ENCODE data around the gene MDM2. TPM values are rescaled to one million over a fixed set of nuclear protein-coding genes. Genes with fewer than 3 reads are reported as not detected.

MDM2 gene
- 49.0 TPM for polyA plus RNA-seq (2013, experiment 1 of 4)
- polyA plus RNA-seq (2013, experiment 2 of 4) = 50.0 TPM
- 25.7 TPM for polyA plus RNA-seq (2013, experiment 3 of 4)
- 32.6 TPM for polyA plus RNA-seq (2013, experiment 4 of 4)

DNA sequence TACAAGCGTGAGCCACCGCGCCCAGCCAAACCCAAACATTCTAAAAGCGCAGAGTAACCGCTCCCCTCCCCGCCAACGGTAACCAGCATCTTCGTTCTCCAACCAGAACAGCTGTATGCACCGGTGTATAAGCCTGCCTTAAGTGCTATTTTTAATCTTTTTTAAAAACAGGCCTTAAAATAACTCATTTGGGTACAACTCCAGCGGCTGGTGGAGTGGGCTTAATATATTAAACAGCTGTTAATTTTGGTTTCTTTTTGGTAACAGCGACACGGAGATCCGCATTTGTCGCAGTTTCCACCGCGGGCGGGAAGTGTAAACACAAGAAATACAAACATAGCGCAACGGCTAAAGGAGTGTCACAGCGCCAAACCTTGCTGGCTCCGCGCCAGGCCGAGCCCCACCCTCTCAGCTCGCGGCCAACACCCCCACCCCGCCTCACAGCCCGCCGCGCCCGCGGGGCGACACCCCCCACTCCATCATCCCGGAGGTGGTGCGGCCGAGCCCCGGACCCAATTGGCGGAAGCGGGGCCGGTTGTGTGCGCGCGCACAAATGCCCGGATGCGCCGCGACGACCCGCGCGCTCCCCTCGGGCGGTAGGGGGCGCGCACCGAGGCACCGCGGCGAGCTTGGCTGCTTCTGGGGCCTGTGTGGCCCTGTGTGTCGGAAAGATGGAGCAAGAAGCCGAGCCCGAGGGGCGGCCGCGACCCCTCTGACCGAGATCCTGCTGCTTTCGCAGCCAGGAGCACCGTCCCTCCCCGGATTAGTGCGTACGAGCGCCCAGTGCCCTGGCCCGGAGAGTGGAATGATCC, at the start of gene MDM2:
Gene MDM2 (plus strand): TSS at position 602 of the 812 bp plus-strand sequence. CDS start 301 bp downstream, outside the sequence.
- Histone ChIP-seq H3K27me3 (ENCODE audit: control insufficient read depth, insufficient read depth, low read length, poor library complexity, severe bottlenecking) (no peaks in the 10 kb centered on the region), H3K4me3 (ENCODE audit: insufficient read depth, low read depth, low read length) (peak within 1 kb of the TSS; percentile 86), H3K4me1 (ENCODE audit: control insufficient read depth, insufficient read depth, low read length) (no peaks in the 10 kb centered on the region), H3K36me3 (ENCODE audit: control insufficient read depth, insufficient read depth, low read length) (peaks cover 13% of the 10 kb centered on the region), H3K27ac (ENCODE audit: insufficient read depth, low read depth, low read length, poor library complexity, severe bottlenecking) (peak within 1 kb of the TSS; percentile 93), H3K9me3 (ENCODE audit: control insufficient read depth, low read length) (no peaks in the 10 kb centered on the region)
- WGBS, 2 experiments = 1% methylated on average over 71 to 72 of the region's 72 CpGs

DNA sequence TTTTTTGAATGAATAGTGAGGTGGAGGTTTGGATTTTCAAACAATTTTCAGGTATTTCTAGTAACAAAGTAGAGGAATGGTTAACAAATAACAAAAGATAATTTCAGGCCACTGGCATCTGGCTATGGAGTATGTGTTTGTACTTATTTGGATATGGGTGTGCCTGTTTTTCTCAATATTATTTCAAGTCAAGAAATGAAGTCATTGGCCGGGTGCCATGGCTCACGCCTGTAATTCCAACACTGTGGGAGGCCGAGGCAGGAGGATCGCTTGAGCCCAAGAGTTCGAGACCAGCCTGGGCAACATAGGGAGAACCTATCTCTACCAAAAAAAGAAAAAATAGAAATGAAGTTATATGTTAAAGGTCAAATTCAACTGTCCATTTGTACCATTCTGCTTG, 48.1 kb upstream of the MDM2 start:
- 87 to 98% methylated on average over 5 of the region's 5 CpGs for WGBS, 2 experiments
- H3K27ac ChIP-seq (ENCODE audit: insufficient read depth, low read depth, low read length, poor library complexity, severe bottlenecking) = no peak overlapping the region
- peaks cover 3% of the 10 kb centered on the region for H3K36me3 ChIP-seq (ENCODE audit: control insufficient read depth, insufficient read depth, low read length)
- no peak overlapping the region for H3K4me3 ChIP-seq (ENCODE audit: insufficient read depth, low read depth, low read length)
- no peaks in the 10 kb centered on the region for H3K4me1 ChIP-seq (ENCODE audit: control insufficient read depth, insufficient read depth, low read length)
- H3K9me3 ChIP-seq (ENCODE audit: control insufficient read depth, low read length) = no peaks in the 10 kb centered on the region
- H3K27me3 ChIP-seq (ENCODE audit: control insufficient read depth, insufficient read depth, low read length, poor library complexity, severe bottlenecking) = no peaks in the 10 kb centered on the region

DNA sequence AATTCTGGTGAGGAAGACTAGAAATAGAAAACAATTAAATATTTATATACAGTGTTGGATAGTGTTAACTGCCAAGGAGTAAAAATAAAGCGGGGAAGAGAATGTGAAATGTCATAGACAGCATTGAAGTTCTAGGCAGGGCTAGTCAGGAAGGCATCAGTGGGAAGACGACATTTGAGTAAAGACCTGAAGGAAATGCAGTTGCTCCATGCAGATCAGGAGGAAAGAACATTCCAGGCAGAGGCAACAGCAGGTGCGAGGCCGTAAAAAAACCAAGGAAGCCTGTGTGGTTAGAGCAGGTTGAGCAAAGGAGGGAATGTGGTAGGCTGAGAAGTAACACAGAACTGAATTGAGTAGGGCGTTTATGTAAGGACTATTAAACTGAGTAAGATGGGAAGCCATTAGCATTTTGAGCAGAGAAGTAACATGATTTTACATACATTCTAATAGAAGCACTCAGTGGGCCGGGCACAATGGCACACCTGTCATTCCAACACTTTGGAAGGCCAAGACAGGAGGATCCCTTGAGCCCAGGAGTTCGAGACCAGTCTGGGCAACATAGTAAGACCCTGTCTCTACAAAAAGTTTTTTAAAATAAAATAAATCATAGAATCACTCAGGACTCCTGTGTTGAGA, 47.1 kb upstream of the MDM2 start:
- Histone ChIP-seq H3K9me3 (ENCODE audit: control insufficient read depth, low read length) (no peaks in the 10 kb centered on the region), H3K4me1 (ENCODE audit: control insufficient read depth, insufficient read depth, low read length) (no peaks in the 10 kb centered on the region), H3K36me3 (ENCODE audit: control insufficient read depth, insufficient read depth, low read length) (no peaks in the 10 kb centered on the region), H3K4me3 (ENCODE audit: insufficient read depth, low read depth, low read length) (no peak overlapping the region), H3K27me3 (ENCODE audit: control insufficient read depth, insufficient read depth, low read length, poor library complexity, severe bottlenecking) (no peaks in the 10 kb centered on the region), H3K27ac (ENCODE audit: insufficient read depth, low read depth, low read length, poor library complexity, severe bottlenecking) (no peak overlapping the region)
- WGBS, 2 experiments = 94 to 95% methylated on average over 7 of the region's 7 CpGs

DNA sequence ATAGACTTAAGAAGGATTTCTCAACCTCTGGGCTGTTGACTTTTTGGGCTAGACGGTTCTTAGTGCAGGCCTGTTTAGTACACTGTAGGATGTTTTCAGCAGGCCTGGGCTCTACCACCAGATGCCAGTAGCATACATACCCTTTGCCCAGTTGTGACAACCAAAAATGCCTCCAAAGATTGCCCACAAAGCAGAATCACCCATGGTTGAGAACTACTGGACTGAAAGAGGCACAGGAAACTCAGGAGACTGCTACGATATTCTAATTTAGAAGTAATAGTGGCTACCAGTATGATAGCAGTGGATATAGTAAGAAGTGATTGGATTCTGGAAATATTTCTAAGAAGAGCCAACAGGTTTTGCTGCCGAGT, 46.5 kb upstream of the MDM2 start:
- Histone ChIP-seq H3K36me3 (ENCODE audit: control insufficient read depth, insufficient read depth, low read length) (no peaks in the 10 kb centered on the region), H3K4me1 (ENCODE audit: control insufficient read depth, insufficient read depth, low read length) (no peaks in the 10 kb centered on the region), H3K27me3 (ENCODE audit: control insufficient read depth, insufficient read depth, low read length, poor library complexity, severe bottlenecking) (no peaks in the 10 kb centered on the region), H3K9me3 (ENCODE audit: control insufficient read depth, low read length) (no peaks in the 10 kb centered on the region), H3K4me3 (ENCODE audit: insufficient read depth, low read depth, low read length) (no peak overlapping the region), H3K27ac (ENCODE audit: insufficient read depth, low read depth, low read length, poor library complexity, severe bottlenecking) (no peak overlapping the region)
- WGBS, 2 experiments = 93 to 94% methylated on average over 3 of the region's 3 CpGs

DNA sequence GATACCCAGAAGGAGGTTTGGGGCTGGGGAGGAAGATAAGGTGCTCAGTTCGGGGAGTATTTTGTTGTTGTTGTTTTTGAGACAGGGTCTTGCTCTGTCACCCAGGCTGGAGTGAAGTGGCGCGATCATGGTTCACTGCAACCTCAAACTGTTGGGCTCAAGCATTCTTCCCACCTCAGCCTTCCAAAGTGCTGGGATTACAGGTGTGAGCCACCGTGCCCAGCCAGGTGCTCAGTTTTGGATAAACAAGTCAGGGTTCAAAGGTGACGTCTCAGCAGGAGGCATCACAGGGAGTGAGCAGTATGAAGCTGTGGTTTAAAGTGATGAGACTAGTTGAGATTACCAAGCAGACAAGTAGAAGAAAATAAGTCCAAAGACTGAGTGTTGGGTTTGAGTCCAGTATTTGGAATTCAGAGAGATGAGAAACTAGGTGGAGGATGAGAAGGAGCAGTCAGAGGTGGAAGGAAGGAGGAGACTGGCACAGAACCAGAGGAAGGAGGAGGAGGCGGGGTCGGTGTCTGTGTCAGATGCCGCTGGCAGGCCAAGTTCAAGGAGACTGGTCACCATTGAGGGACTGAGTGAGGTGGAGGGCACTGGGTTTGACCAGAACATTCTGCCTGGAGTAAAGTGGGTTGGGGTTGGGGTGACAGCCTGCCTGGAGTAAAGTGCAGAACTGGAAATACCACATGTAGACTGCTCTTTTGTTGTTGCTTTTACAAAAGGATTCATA, 45.9 kb upstream of the MDM2 start:
- no peak overlapping the region for H3K4me3 ChIP-seq (ENCODE audit: insufficient read depth, low read depth, low read length)
- no peaks in the 10 kb centered on the region for H3K36me3 ChIP-seq (ENCODE audit: control insufficient read depth, insufficient read depth, low read length)
- no peaks in the 10 kb centered on the region for H3K27me3 ChIP-seq (ENCODE audit: control insufficient read depth, insufficient read depth, low read length, poor library complexity, severe bottlenecking)
- H3K4me1 ChIP-seq (ENCODE audit: control insufficient read depth, insufficient read depth, low read length) = no peaks in the 10 kb centered on the region
- no peaks in the 10 kb centered on the region for H3K9me3 ChIP-seq (ENCODE audit: control insufficient read depth, low read length)
- no peak overlapping the region for H3K27ac ChIP-seq (ENCODE audit: insufficient read depth, low read depth, low read length, poor library complexity, severe bottlenecking)
- WGBS, 2 experiments = 88 to 92% methylated on average over 8 of the region's 8 CpGs

DNA sequence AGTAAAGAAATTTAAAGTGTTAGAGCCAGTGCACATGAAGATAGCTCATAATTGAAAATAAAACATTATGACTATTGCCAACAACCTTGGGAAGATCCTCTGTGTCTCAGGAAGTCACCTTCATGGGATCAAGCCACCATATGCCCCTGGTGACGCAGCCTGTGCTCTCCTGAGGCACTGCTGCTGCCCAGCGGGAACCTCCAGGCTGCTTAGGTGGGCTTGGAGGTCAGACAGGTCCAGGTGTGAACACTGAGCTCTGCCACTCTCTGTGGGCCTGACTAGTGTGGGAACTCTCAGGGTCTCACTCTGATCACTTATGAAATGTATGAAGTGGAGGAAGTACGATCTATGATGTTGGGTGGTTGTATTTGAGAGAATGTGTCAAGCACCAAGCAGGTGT, 45.3 kb upstream of the MDM2 start:
- Histone ChIP-seq H3K4me1 (ENCODE audit: control insufficient read depth, insufficient read depth, low read length) (no peaks in the 10 kb centered on the region), H3K27ac (ENCODE audit: insufficient read depth, low read depth, low read length, poor library complexity, severe bottlenecking) (no peak overlapping the region), H3K4me3 (ENCODE audit: insufficient read depth, low read depth, low read length) (no peak overlapping the region), H3K9me3 (ENCODE audit: control insufficient read depth, low read length) (no peaks in the 10 kb centered on the region), H3K36me3 (ENCODE audit: control insufficient read depth, insufficient read depth, low read length) (no peaks in the 10 kb centered on the region), H3K27me3 (ENCODE audit: control insufficient read depth, insufficient read depth, low read length, poor library complexity, severe bottlenecking) (no peaks in the 10 kb centered on the region)
- whole genome bisulfite sequencing, 2 experiments = 93 to 96% methylated on average over 3 of the region's 3 CpGs

DNA sequence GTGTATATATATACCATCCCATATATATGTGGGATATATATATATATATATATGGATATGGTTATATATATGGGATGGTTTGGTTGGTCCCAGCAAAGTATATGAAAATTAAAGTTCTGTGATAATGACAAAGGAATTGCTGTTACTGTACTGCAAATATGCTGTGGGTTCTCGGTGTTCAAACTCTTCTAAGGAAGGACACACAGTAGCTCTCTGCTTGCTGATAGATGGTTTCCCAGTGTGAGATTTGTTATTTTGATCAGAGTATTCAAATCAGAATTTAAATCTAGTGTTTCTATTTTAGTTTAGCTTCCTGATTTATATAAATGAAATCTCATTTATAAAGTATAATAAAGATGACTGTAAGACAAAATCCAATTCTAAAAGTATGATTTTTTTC, 42.3 kb upstream of the MDM2 start:
- no peak overlapping the region for H3K27ac ChIP-seq (ENCODE audit: insufficient read depth, low read depth, low read length, poor library complexity, severe bottlenecking)
- H3K27me3 ChIP-seq (ENCODE audit: control insufficient read depth, insufficient read depth, low read length, poor library complexity, severe bottlenecking) = no peaks in the 10 kb centered on the region
- no peaks in the 10 kb centered on the region for H3K4me1 ChIP-seq (ENCODE audit: control insufficient read depth, insufficient read depth, low read length)
- no peak overlapping the region for H3K4me3 ChIP-seq (ENCODE audit: insufficient read depth, low read depth, low read length)
- 92 to 94% methylated on average over 1 of the region's 1 CpG for WGBS, 2 experiments
- no peaks in the 10 kb centered on the region for H3K9me3 ChIP-seq (ENCODE audit: control insufficient read depth, low read length)
- no peaks in the 10 kb centered on the region for H3K36me3 ChIP-seq (ENCODE audit: control insufficient read depth, insufficient read depth, low read length)

DNA sequence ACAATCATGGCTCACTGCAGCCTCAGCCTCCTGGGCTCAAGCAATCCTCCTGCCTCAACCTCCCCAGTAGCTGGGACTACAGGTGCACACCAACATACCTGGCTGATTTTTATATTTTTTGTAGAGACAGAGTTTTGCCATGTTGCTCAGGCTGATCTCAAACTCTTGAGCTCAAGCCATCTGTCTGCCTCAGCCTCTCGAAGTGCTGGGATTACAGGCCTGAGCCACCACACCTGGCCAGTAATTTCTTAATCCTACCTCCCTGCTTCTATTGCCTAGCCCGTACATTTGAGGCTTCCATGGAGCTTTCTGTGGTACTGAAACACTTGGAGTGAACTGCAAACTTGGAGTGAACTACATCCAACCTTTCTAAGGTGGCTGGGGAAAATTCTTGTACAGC, 41.3 kb upstream of the MDM2 start:
- Histone ChIP-seq H3K4me1 (ENCODE audit: control insufficient read depth, insufficient read depth, low read length) (no peaks in the 10 kb centered on the region), H3K9me3 (ENCODE audit: control insufficient read depth, low read length) (no peaks in the 10 kb centered on the region), H3K27me3 (ENCODE audit: control insufficient read depth, insufficient read depth, low read length, poor library complexity, severe bottlenecking) (no peaks in the 10 kb centered on the region), H3K4me3 (ENCODE audit: insufficient read depth, low read depth, low read length) (no peak overlapping the region), H3K36me3 (ENCODE audit: control insufficient read depth, insufficient read depth, low read length) (no peaks in the 10 kb centered on the region), H3K27ac (ENCODE audit: insufficient read depth, low read depth, low read length, poor library complexity, severe bottlenecking) (no peak overlapping the region)
- WGBS, 2 experiments = 93 to 96% methylated on average over 2 of the region's 2 CpGs

DNA sequence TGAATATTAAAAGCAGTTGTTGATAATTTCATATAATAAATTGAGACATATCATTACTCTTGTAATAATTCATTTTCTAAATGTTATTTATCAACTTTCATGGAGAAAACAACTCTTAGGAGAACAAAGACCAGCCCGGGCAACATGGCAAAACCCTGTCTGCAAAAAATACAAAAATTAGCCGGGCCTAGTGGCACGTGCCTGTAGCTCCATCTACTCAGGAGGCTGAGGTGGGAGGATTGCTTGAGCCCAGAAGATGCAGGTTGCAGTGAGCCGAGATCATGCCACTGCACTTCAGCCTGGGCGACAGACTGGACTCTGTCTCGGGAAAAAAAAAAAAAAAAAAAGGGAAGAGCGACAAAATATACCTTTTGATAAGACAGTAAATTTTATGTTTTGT, 40.8 kb upstream of the MDM2 start:
- Histone ChIP-seq H3K27ac (ENCODE audit: insufficient read depth, low read depth, low read length, poor library complexity, severe bottlenecking) (no peak overlapping the region), H3K9me3 (ENCODE audit: control insufficient read depth, low read length) (no peaks in the 10 kb centered on the region)
- 95 to 96% methylated on average over 6 of the region's 7 CpGs for WGBS, 2 experiments

DNA sequence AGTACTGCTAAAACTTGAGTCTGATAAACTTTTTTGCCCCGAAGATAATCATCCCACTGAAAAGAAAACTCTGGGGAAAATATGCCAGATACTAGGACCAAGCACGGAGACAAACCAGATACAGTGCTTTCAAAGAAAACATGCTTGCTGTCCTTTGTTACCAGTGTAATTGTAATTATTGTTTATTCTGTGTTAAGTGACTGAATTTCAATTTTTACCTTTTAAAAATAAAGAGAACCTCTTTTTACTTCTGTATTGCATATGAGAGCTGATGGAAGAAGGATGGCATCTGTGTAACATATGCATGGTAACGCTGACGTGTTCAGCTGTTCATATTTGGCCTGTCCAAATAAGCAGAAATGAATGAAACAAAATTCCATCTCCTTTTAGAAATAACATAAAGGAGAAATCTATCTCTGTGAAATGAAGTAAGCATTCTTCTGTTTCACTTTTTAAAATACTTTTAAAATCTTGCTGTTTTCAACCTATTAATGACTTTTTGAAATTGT, 39.5 kb upstream of the MDM2 start:
- Histone ChIP-seq H3K4me1 (ENCODE audit: control insufficient read depth, insufficient read depth, low read length) (no peaks in the 10 kb centered on the region), H3K27ac (ENCODE audit: insufficient read depth, low read depth, low read length, poor library complexity, severe bottlenecking) (no peak overlapping the region), H3K4me3 (ENCODE audit: insufficient read depth, low read depth, low read length) (no peak overlapping the region), H3K9me3 (ENCODE audit: control insufficient read depth, low read length) (no peaks in the 10 kb centered on the region), H3K36me3 (ENCODE audit: control insufficient read depth, insufficient read depth, low read length) (no peaks in the 10 kb centered on the region), H3K27me3 (ENCODE audit: control insufficient read depth, insufficient read depth, low read length, poor library complexity, severe bottlenecking) (no peaks in the 10 kb centered on the region)
- 94 to 97% methylated on average over 2 to 4 of the region's 4 CpGs for WGBS, 2 experiments

More for the DNA sequence above, 40.8 kb upstream of the MDM2 start:
- no peaks in the 10 kb centered on the region for H3K4me1 ChIP-seq (ENCODE audit: control insufficient read depth, insufficient read depth, low read length)
- no peaks in the 10 kb centered on the region for H3K36me3 ChIP-seq (ENCODE audit: control insufficient read depth, insufficient read depth, low read length)
- H3K4me3 ChIP-seq (ENCODE audit: insufficient read depth, low read depth, low read length) = no peak overlapping the region
- H3K27me3 ChIP-seq (ENCODE audit: control insufficient read depth, insufficient read depth, low read length, poor library complexity, severe bottlenecking) = no peaks in the 10 kb centered on the region

Data from ectodermal cell (in vitro differentiated cells).